NCI-H128 (cell line): ENCODE measurements around the gene SLC31A1.
"Not testable (repeated sequence)": the region's sequence is repeated elsewhere in the genome, so short reads cannot be mapped to it uniquely, and the experiment has no call there.

Source experiments
- DNase-seq: peaks from one replicate; lab custom pipeline; 2025; ENCODE audit not compliant: unreplicated experiment; lab: John Stamatoyannopoulos, UW

Gene SLC31A1

GRCh38 chr9:113258282-113258681, 36.9 kb downstream of the SLC31A1 start:
- DNase-seq = no peak

- DNase-seq = no peak
Measured at GRCh38 chr9:113261917-113262671, 40.8 kb downstream of the SLC31A1 start.

GRCh38 chr9:113266174-113266573, 44.8 kb downstream of the SLC31A1 start:
- no peak for DNase-seq

- DNase-seq = no peak
Measured at GRCh38 chr9:113267911-113268566, 46.7 kb downstream of the SLC31A1 start.

GRCh38 chr9:113269355-113269754, 48.0 kb downstream of the SLC31A1 start:
- no peak for DNase-seq

- DNase-seq = no peak
Measured at GRCh38 chr9:113269871-113270270, 48.5 kb downstream of the SLC31A1 start.

GRCh38 chr9:113274474-113275156, 53.3 kb downstream of the SLC31A1 start:
- peak; percentile 62 for DNase-seq

GRCh38 chr9:113275157-113276131, 54.1 kb downstream of the SLC31A1 start, which contains the start of the genes CDC26 and PRPF4:
TSS of gene CDC26 (minus strand) at chr9:113275572. CDS start at chr9:113272507, 3,065 bp downstream.
TSS of gene PRPF4 (plus strand) at chr9:113275658. CDS start at chr9:113275744, 86 bp downstream.
- DNase-seq = peak; percentile 95

GRCh38 chr9:113278840-113279239, 57.5 kb downstream of the SLC31A1 start:
- no peak for DNase-seq

- DNase-seq = no peak
Measured at GRCh38 chr9:113281356-113281755, 60.0 kb downstream of the SLC31A1 start.

- no peak for DNase-seq
Measured at GRCh38 chr9:113289091-113289490, 67.7 kb downstream of the SLC31A1 start.

- DNase-seq = no peak
Measured at GRCh38 chr9:113290052-113290607, 68.8 kb downstream of the SLC31A1 start.

- no peak for DNase-seq
Measured at GRCh38 chr9:113293285-113293878, 72.0 kb downstream of the SLC31A1 start.

GRCh38 chr9:113296247-113296646, 74.9 kb downstream of the SLC31A1 start:
- DNase-seq = not testable (repeated sequence)

- no peak for DNase-seq
Measured at GRCh38 chr9:113296796-113297558, 75.6 kb downstream of the SLC31A1 start.

- DNase-seq = no peak
Measured at GRCh38 chr9:113298311-113298710, 77.0 kb downstream of the SLC31A1 start.

GRCh38 chr9:113298924-113299770, 77.8 kb downstream of the SLC31A1 start:
- peak; percentile 85 for DNase-seq

GRCh38 chr9:113299800-113300292, 78.5 kb downstream of the SLC31A1 start:
- DNase-seq = peak; percentile 15
